Measurements from ENCODE around the gene KRT76.

Gene KRT76

GRCh38 chr12:52779914-52780313 is 2.8 kb upstream of the KRT76 start:
- TF ChIP-seq CTCF (IDR thresholded peaks at IDR 0.05; ENCODE audit: borderline replicate concordance, control extremely low read depth, extremely low read depth, insufficient read depth, missing control alignments): no peak
- in situ Hi-C loops (cut with MboI; ENCODE audit: low sequenced_read_pairs, unreplicated experiment): no loop called here
- no peak for DNase-seq (ENCODE audit: low spot score)

- in situ Hi-C loops (cut with MboI; ENCODE audit: low sequenced_read_pairs, unreplicated experiment): no loop called here
- DNase-seq (ENCODE audit: low spot score): no peak
- TF ChIP-seq CTCF (IDR thresholded peaks at IDR 0.05; ENCODE audit: borderline replicate concordance, control extremely low read depth, extremely low read depth, insufficient read depth, missing control alignments): no peak
Observed at GRCh38 chr12:52778833-52779232, 1.7 kb upstream of the KRT76 start.

- no peak for TF ChIP-seq CTCF (IDR thresholded peaks at IDR 0.05; ENCODE audit: borderline replicate concordance, control extremely low read depth, extremely low read depth, insufficient read depth, missing control alignments)
Observed at GRCh38 chr12:52777566-52777965, 421 bp upstream of the KRT76 start.

GRCh38 chr12:52776435-52776834 is 710 bp downstream of the KRT76 start:
- no peak for TF ChIP-seq CTCF (IDR thresholded peaks at IDR 0.05; ENCODE audit: borderline replicate concordance, control extremely low read depth, extremely low read depth, insufficient read depth, missing control alignments)
- no peak for DNase-seq (ENCODE audit: low spot score)
- in situ Hi-C loops (cut with MboI; ENCODE audit: low sequenced_read_pairs, unreplicated experiment): no loop called here

More at GRCh38 chr12:52777566-52777965, 421 bp upstream of the KRT76 start:
- in situ Hi-C loops (cut with MboI; ENCODE audit: low sequenced_read_pairs, unreplicated experiment): no loop called here
- no peak for DNase-seq (ENCODE audit: low spot score)

- no peak for TF ChIP-seq CTCF (IDR thresholded peaks at IDR 0.05; ENCODE audit: borderline replicate concordance, control extremely low read depth, extremely low read depth, insufficient read depth, missing control alignments)
- DNase-seq (ENCODE audit: low spot score): no peak
- in situ Hi-C loops (cut with MboI; ENCODE audit: low sequenced_read_pairs, unreplicated experiment): no loop called here
Observed at GRCh38 chr12:52774629-52775250, 2.4 kb downstream of the KRT76 start.

GRCh38 chr12:52772772-52773171 is 4.4 kb downstream of the KRT76 start:
- no peak for TF ChIP-seq CTCF (IDR thresholded peaks at IDR 0.05; ENCODE audit: borderline replicate concordance, control extremely low read depth, extremely low read depth, insufficient read depth, missing control alignments)

More at GRCh38 chr12:52772772-52773171, 4.4 kb downstream of the KRT76 start:
- in situ Hi-C loops (cut with MboI; ENCODE audit: low sequenced_read_pairs, unreplicated experiment): no loop called here
- no peak for DNase-seq (ENCODE audit: low spot score)
